Endothelial cell of umbilical vein (primary cell): ENCODE measurements around the gene FRMD4A. TPM values are rescaled to one million over a fixed set of nuclear protein-coding genes. Genes with fewer than 3 reads are reported as not detected.
"Not testable (repeated sequence)": the region's sequence is repeated elsewhere in the genome, so short reads cannot be mapped to it uniquely, and the experiment has no call there.

Source experiments
- BruUV-seq: library from RNA; stranded (reverse); fragments of 400-500 nt; replicated peaks from 2 replicates; lab custom pipeline; 2021; lab: Mats Ljungman, UMichigan
- CTCF ChIA-PET: fragments of 300-600, 350-600 bp; sonication (Branson Sonifier 250); formaldehyde crosslinking; loops from one replicate; lab custom pipeline; 2021; ENCODE audit warnings: antibody characterized with exemption, inconsistent platforms; lab: Charles Lee
- POLR2A ChIA-PET: fragments of 300-600, 350-600 bp; sonication (Branson Sonifier 250); formaldehyde crosslinking; loops from one replicate; lab custom pipeline; 2021; ENCODE audit warnings: antibody characterized with exemption, inconsistent platforms; lab: Charles Lee
- DNase-seq: peaks from one replicate; pipeline ENCODE4 v3.0.0-alpha.2; 2011; ENCODE audit warnings: low read depth, low spot score
- FAIRE-seq: peaks from 2 replicates; lab custom pipeline; 2011; peaks lifted over from hg19 to GRCh38; lab: Jason Lieb, UNC
- H2AFZ ChIP-seq: 2 replicates; pipeline ENCODE4 v1.6.0; 2012; ENCODE audit warnings: low read depth, low read length, control low read depth, inconsistent platforms
- H3K27ac ChIP-seq: 2 replicates; pipeline ENCODE4 v1.5.1; 2011; ENCODE audit warnings: low read depth, mild to moderate bottlenecking, control low read depth, low read length, moderate library complexity; ENCODE audit not compliant: insufficient read depth
- H3K27me3 ChIP-seq, 2 experiments: 2 replicates each; pipeline versions ENCODE4 v1.6.0 to v1.6.1; 2011; ENCODE audit warnings: low read length in 2 of 2, mixed read lengths in 1 of 2; ENCODE audit not compliant: control insufficient read depth in 2 of 2, insufficient read depth in 2 of 2
- H3K36me3 ChIP-seq, 2 experiments: 2 replicates in 1 of 2; 3 replicates in 1 of 2; pipeline ENCODE4 v1.5.1; 2011; ENCODE audit warnings: low read length in 2 of 2, mild to moderate bottlenecking in 1 of 2, moderate library complexity in 1 of 2; ENCODE audit not compliant: control insufficient read depth in 2 of 2, insufficient read depth in 2 of 2; ENCODE audit errors: extremely low read depth in 1 of 2
- H3K4me1 ChIP-seq: 3 replicates; pipeline ENCODE4 v1.5.1; 2011; ENCODE audit warnings: mild to moderate bottlenecking, low read length; ENCODE audit not compliant: control insufficient read depth, insufficient read depth; ENCODE audit errors: extremely low read depth
- H3K4me2 ChIP-seq: 2 replicates; pipeline ENCODE4 v1.6.1; 2011; ENCODE audit warnings: low read length, control low read depth, mixed read lengths; ENCODE audit not compliant: insufficient read depth
- H3K4me3 ChIP-seq, 3 experiments: fragments of 200-600 bp in 1 of 3; sonication (generic), shearing (Covaris generic) in 1 of 3; replicated peaks in 1 of 3; 2 replicates each; pipeline ENCODE4 v1.5.1; 2011 to 2016; ENCODE audit warnings: control low read depth in 3 of 3, low read length in 3 of 3, mild to moderate bottlenecking in 2 of 3, inconsistent platforms in 1 of 3, low read depth in 1 of 3, moderate library complexity in 1 of 3; ENCODE audit not compliant: insufficient read depth in 1 of 3
- H3K79me2 ChIP-seq: 2 replicates; pipeline ENCODE4 v1.6.0; 2012; ENCODE audit warnings: low read length, inconsistent platforms; ENCODE audit not compliant: control insufficient read depth, insufficient read depth
- H3K9ac ChIP-seq: replicated peaks from 2 replicates; pipeline ENCODE3; 2011; ENCODE audit warnings: low read length, control low read depth; ENCODE audit not compliant: insufficient read depth; ENCODE audit errors: extremely low read depth
- H3K9me1 ChIP-seq: replicated peaks from 3 replicates; pipeline ENCODE4 v1.6.0; 2011; ENCODE audit warnings: mild to moderate bottlenecking, low read length; ENCODE audit not compliant: control insufficient read depth, insufficient read depth; ENCODE audit errors: extremely low read depth
- H3K9me3 ChIP-seq: replicated peaks from 2 replicates; pipeline ENCODE4 v1.5.1; 2012; ENCODE audit warnings: low read length, inconsistent platforms; ENCODE audit not compliant: control insufficient read depth, insufficient read depth
- H4K20me1 ChIP-seq: replicated peaks from 2 replicates; pipeline ENCODE3; 2011; ENCODE audit warnings: mild to moderate bottlenecking, low read length; ENCODE audit not compliant: control insufficient read depth, insufficient read depth; ENCODE audit errors: extremely low read depth
- EZH2 ChIP-seq: IDR thresholded peaks from 2 replicates; pipeline ENCODE4 v1.6.1; 2012; ENCODE audit warnings: borderline replicate concordance, low read depth, mild to moderate bottlenecking, moderate library complexity, low read length, inconsistent platforms; ENCODE audit not compliant: severe bottlenecking
- FOS ChIP-seq: IDR thresholded peaks from 2 replicates; pipeline ENCODE4 v1.6.1; 2011; ENCODE audit warnings: mild to moderate bottlenecking, low read length, moderate library complexity, borderline replicate concordance; ENCODE audit not compliant: insufficient read depth
- GATA2 ChIP-seq: IDR thresholded peaks from 2 replicates; pipeline ENCODE4 v1.7.0; 2011; ENCODE audit warnings: low read depth, mild to moderate bottlenecking, moderate library complexity, mixed read lengths, low read length; ENCODE audit not compliant: insufficient read length, insufficient read depth
- JUN ChIP-seq: IDR thresholded peaks from 2 replicates; pipeline ENCODE4 v1.6.1; 2011; ENCODE audit warnings: borderline replicate concordance, low read depth; ENCODE audit not compliant: insufficient read length, insufficient read depth
- MYC ChIP-seq: IDR thresholded peaks from one replicate; pipeline ENCODE4 v1.6.1; 2011; ENCODE audit warnings: mild to moderate bottlenecking, low read depth, low read length
- POLR2A ChIP-seq: IDR thresholded peaks from 2 replicates; pipeline ENCODE4 v1.6.1; 2012; ENCODE audit warnings: low read depth, mild to moderate bottlenecking, control low read depth, low read length
- POLR2AphosphoS5 ChIP-seq: IDR thresholded peaks from 2 replicates; pipeline ENCODE4 v1.6.1; 2012; ENCODE audit warnings: low read depth, mild to moderate bottlenecking, control low read depth, low read length, moderate library complexity; ENCODE audit not compliant: insufficient read depth
- dilution Hi-C: fragments of 300-500 bp; cut with MboI; formaldehyde crosslinking; loops from one replicate; pipeline ENCODE4 v1.15.0; 2019; ENCODE audit warnings: low sequenced_read_pairs; ENCODE audit not compliant: extremely low pct_ligation_motif_present
- intact Hi-C: fragments of 100-400 bp; cut with micrococcal nuclease; formaldehyde crosslinking; loops from one replicate; pipeline ENCODE4 v1.10.0; 2022
- polyA plus RNA-seq, 4 experiments: library from polyadenylated mRNA; depleted of rRNA in 3 of 4; stranded (reverse) in 3 of 4; unstranded in 1 of 4; fragments of >200 nt; gene quantifications; 2 replicates each; pipeline versions ENCODE4 v1.2.1 to v1.2.3, GENCODE V29; 2011 to 2012; ENCODE audit warnings: missing spikeins in 1 of 4
- total RNA-seq: library from RNA; stranded (reverse); gene quantifications from 2 replicates; pipeline ENCODE4 v1.2.3, GENCODE V29; 2021
- TF ChIP-seq, protein P1 (sequence below), 2 donors: IDR thresholded peaks; 1 replicate in 1 of 2; 2 replicates in 1 of 2; pipeline ENCODE4 v1.5.1; 2011; ENCODE audit warnings: low read length in 2 of 2, mild to moderate bottlenecking in 2 of 2, moderate library complexity in 2 of 2, control low read depth in 1 of 2, inconsistent platforms in 1 of 2, low read depth in 1 of 2; ENCODE audit not compliant: insufficient read depth in 1 of 2; ENCODE audit errors: extremely low read depth in 1 of 2
- TF ChIP-seq, protein P2 (sequence below): IDR thresholded peaks from 2 replicates; pipeline ENCODE4 v1.6.1; 2011; ENCODE audit not compliant: insufficient read depth, insufficient read length

Gene FRMD4A
- total and polyA plus RNA-seq, 2 donors (not counting 3 experiments of a cell fraction or from before 2014, with no cell fraction given), result 123 to 148 TPM

DNA sequence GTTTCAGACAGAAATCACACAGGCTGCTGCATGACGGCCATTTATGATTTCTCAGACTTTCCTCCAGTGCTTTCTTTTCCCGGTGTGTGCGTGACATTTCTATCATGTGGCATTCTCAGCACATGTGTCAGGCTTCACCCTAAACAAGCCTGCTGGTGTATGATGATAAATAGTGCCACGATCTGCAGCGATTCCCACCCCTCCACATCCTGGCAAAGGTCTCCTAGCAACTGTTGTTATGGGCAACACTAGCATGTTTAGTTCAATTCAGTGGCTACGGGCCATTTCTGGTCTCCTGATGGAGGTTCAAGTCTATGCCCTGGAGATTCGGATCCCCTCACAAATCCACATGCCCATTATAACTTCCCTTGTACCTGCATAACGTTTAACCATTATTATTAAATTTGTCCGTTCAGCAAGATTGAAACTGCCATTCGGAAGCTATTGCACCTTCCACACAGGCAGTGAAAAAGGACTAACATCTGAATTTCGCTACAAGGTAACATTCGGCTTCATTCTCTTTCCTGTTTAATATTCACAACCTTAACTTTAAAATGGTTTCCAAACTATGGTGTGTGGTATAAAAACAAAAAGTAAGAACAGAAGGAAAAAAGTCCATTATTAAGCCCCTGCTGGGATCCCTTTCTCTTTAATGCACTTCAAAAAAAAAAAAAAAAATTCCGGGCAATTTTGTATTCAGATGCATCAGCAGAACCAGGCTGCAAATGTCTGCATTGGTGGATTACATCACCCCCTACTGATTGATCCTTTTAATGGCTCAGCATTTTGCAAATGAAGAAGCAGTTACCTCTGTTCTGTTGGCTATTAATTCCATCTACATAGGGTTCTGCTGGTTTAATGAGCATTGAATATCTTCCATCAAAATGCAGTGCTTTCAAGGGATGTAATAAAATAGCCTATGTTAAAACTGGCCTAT, 90.2 kb downstream of the FRMD4A start:
- FAIRE-seq (no peak), DNase-seq (no peak)
- no peak overlapping the region for H3K4me3 ChIP-seq
- dilution Hi-C loops, result no loop called here
- BruUV-seq, result no TSS peak
- no peaks in the 10 kb centered on the region for H3K9me1 ChIP-seq
- POLR2A ChIA-PET, result interaction anchor here (0.7 kb wide), 1 partner anchor 157 kb away, joined by 3 read pairs; no protein-coding TSS in a partner anchor
- H3K4me1 ChIP-seq, result no peaks in the 10 kb centered on the region
- no peak overlapping the region for H3K4me2 ChIP-seq
- CTCF ChIA-PET, result no interaction called here
- H2AFZ ChIP-seq, result no peak overlapping the region
- no peak overlapping the region for H3K27ac ChIP-seq
- H3K9ac ChIP-seq, result no peak overlapping the region
- no peaks in the 10 kb centered on the region for H3K36me3 ChIP-seq
- H3K9me3 ChIP-seq, result no peaks in the 10 kb centered on the region
- H3K79me2 ChIP-seq, result no peaks in the 10 kb centered on the region
- H4K20me1 ChIP-seq, result no peaks in the 10 kb centered on the region
- TF ChIP-seq MYC, result no peak
- no peak for TF ChIP-seq POLR2A
- TF ChIP-seq, protein P1, sequence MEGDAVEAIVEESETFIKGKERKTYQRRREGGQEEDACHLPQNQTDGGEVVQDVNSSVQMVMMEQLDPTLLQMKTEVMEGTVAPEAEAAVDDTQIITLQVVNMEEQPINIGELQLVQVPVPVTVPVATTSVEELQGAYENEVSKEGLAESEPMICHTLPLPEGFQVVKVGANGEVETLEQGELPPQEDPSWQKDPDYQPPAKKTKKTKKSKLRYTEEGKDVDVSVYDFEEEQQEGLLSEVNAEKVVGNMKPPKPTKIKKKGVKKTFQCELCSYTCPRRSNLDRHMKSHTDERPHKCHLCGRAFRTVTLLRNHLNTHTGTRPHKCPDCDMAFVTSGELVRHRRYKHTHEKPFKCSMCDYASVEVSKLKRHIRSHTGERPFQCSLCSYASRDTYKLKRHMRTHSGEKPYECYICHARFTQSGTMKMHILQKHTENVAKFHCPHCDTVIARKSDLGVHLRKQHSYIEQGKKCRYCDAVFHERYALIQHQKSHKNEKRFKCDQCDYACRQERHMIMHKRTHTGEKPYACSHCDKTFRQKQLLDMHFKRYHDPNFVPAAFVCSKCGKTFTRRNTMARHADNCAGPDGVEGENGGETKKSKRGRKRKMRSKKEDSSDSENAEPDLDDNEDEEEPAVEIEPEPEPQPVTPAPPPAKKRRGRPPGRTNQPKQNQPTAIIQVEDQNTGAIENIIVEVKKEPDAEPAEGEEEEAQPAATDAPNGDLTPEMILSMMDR (IDR thresholded peaks at IDR 0.05; ENCODE audit: extremely low read depth in 1 of 2, insufficient read depth in 1 of 2, low read depth in 1 of 2, low read length in 2 of 2), result no peak
- no peak for TF ChIP-seq JUN
- TF ChIP-seq POLR2AphosphoS5, result no peak
- TF ChIP-seq, protein P2, sequence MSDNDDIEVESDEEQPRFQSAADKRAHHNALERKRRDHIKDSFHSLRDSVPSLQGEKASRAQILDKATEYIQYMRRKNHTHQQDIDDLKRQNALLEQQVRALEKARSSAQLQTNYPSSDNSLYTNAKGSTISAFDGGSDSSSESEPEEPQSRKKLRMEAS, result no peak
- TF ChIP-seq FOS, result no peak
- no peak for TF ChIP-seq EZH2
- TF ChIP-seq GATA2, result no peak
- intact Hi-C loops, result no loop called here
- H3K27me3 ChIP-seq, result peaks cover 7 to 13% of the 10 kb centered on the region in 2 experiments

DNA sequence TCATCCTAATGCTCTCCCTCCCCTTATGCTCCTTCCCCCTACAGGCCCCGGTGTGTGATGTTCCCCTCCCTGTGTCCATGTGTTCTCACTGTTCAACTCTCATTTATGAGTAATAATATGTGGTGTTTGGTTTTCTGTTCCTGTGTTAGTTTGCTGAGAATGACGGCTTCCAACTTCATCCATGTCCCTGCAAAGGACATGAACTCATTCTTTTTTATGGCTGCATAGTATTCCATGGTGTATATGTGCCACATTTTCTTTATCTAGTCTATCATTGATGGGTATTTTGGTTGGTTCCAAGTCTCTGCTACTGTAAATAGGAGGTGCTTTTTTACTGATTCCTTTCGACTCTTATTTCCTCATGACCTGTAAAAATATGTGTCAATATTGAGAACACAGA, 92.1 kb downstream of the FRMD4A start:
- dilution Hi-C loops, H3K4me3 ChIP-seq, H3K4me1 ChIP-seq, H3K36me3 ChIP-seq, POLR2A ChIA-PET, H2AFZ ChIP-seq, H3K27ac ChIP-seq, H3K9me3 ChIP-seq, BruUV-seq, H3K79me2 ChIP-seq, CTCF ChIA-PET, H3K9me1 ChIP-seq, H3K9ac ChIP-seq, intact Hi-C loops, DNase-seq, H4K20me1 ChIP-seq, H3K4me2 ChIP-seq, FAIRE-seq: not testable (repeated sequence)
- H3K27me3 ChIP-seq, result peaks cover 7 to 13% of the 10 kb centered on the region in 2 experiments
